Lung (tissue), 12 donors: ENCODE data around the gene ZBTB26. TPM values are rescaled to one million over a fixed set of nuclear protein-coding genes. Genes with fewer than 3 reads are reported as not detected.
A peak's percentile ranks its signal among the peaks of the same experiment; 100 is the strongest.

Source experiments
- ATAC-seq: fragments of 200-7000 bp; cut with Tn5 transposase; one replicate; pipeline ENCODE4 v1.9.1; 2020; ENCODE audit warnings: moderate number of reproducible peaks; ENCODE audit not compliant: insufficient read depth, low FRiP score
- DNase-seq, 3 donors: peaks; one replicate each; pipeline ENCODE4 v3.0.0-alpha.2; 2013 to 2017
- H3K27ac ChIP-seq, 2 donors: one replicate each; pipeline ENCODE4 v1.5.1; 2013; ENCODE audit warnings: mild to moderate bottlenecking in 2 of 2, moderate library complexity in 2 of 2, control low read depth in 1 of 2, inconsistent platforms in 1 of 2, low read depth in 1 of 2, low read length in 1 of 2
- H3K27me3 ChIP-seq, 3 donors: one replicate each; pipeline ENCODE4 v1.5.1; 2013; ENCODE audit warnings: low read length in 2 of 3; ENCODE audit not compliant: control insufficient read depth in 3 of 3, insufficient read depth in 3 of 3
- H3K36me3 ChIP-seq, 4 donors: one replicate each; pipeline ENCODE4 v1.5.1; 2013; ENCODE audit warnings: low read length in 4 of 4, mild to moderate bottlenecking in 1 of 4, moderate library complexity in 1 of 4; ENCODE audit not compliant: control insufficient read depth in 4 of 4, insufficient read depth in 4 of 4
- H3K4me1 ChIP-seq, 5 donors: one replicate each; pipeline ENCODE4 v1.5.1; 2013; ENCODE audit warnings: low read length in 5 of 5, mild to moderate bottlenecking in 2 of 5, moderate library complexity in 1 of 5; ENCODE audit not compliant: control insufficient read depth in 5 of 5, insufficient read depth in 5 of 5
- H3K4me3 ChIP-seq: one replicate; pipeline ENCODE4 v1.5.1; 2013; ENCODE audit warnings: mild to moderate bottlenecking, control low read depth, moderate library complexity
- H3K9ac ChIP-seq, 2 donors: one replicate each; pipeline ENCODE4 v1.5.1; 2013; ENCODE audit warnings: low read length in 2 of 2, control low read depth in 1 of 2; ENCODE audit not compliant: insufficient read depth in 1 of 2
- H3K9me3 ChIP-seq, 4 donors: one replicate each; pipeline ENCODE4 v1.5.1; 2013; ENCODE audit warnings: low read length in 3 of 4, mild to moderate bottlenecking in 1 of 4, moderate library complexity in 1 of 4; ENCODE audit not compliant: control insufficient read depth in 4 of 4, insufficient read depth in 3 of 4
- CTCF ChIP-seq: IDR thresholded peaks from 2 replicates; pipeline ENCODE4 v1.5.1; 2012; ENCODE audit warnings: mild to moderate bottlenecking; ENCODE audit errors: control extremely low read depth, extremely low read depth
- WGBS, 2 donors: extraction: QIAGEN DNeasy Blood & Tissue Kit; methylation state at CpG; one replicate each; pipeline ENCODE4 v1.1.7; 2013; 5-methylcytosine and 5-hydroxymethylcytosine counted together
- polyA plus RNA-seq, 2 donors: library from polyadenylated mRNA; stranded (reverse); fragments of 200-250 nt; gene quantifications; one replicate each; pipeline ENCODE4 v1.2.1, GENCODE V29; 2013
- total RNA-seq, 2 donors: library from RNA; depleted of rRNA in 1 of 2; stranded (reverse); fragments of >200 nt in 1 of 2; gene quantifications; one replicate each; pipeline ENCODE4 v1.2.1, GENCODE V29; 2014 to 2021
- donor health status: control.
- donor health status: control.
- donor health status: Bipolar disorder and iron deficiency.
- donor health status: healthy.
- donor health status: DM: yes; HTN: yes; CAD: no.

The ZBTB26 gene
- total and polyA plus RNA-seq, 4 donors, result 2.4 to 15.0 (median 3.3) TPM

DNA sequence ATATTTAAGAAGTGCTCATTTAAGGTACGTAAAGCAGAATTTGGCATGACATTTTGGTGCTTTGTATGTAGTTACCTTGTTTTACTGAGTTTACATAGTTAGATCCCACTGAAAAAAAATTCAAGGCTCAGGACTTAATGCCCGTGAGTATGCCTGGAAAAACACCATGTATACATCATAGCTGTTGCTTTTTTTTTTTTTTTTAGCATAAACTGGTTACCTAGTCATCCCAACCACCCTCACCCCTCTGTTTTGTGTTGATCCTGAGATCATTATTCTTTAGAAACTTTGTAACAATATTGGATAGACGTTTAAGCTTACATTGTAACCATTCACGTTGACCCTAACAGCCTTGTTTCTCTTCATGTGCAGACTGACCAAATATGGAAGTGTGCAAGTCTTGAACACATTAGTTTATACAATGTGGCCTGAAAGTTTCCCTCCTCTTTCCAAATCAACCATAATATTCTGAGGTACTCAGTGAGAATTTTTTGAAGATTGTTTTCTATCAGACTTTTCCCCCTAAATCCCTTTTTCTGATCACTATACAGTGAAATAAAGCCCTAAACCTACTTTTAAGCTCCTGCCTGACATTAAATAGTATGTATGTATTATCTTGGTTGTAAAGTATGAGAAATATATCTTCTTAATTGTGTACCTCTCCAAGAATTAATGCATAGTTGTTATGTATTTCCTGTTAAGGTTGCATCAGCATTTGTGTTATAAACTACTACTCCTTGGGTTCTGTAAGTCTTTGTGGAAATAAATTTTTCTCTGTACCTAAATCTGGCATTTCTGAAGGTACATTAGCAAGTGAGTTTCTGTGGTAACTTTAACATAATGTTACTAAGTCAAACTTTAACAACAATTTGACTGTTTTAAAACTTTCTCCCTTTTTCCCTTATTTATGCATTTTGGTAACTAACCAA is 13.9 kb upstream of the ZBTB26 start:
- no peaks in the 10 kb centered on the region for H3K9me3 ChIP-seq
- H3K27me3 ChIP-seq, result no peaks in the 10 kb centered on the region
- no peak overlapping the region for H3K27ac ChIP-seq
- H3K4me3 ChIP-seq, result no peak overlapping the region
- no peak overlapping the region for H3K9ac ChIP-seq
- no peak for ATAC-seq
- DNase-seq, result no peak
- WGBS, 2 donors, result 77 to 78% methylated on average over 4 of the region's 4 CpGs
- peaks cover 4 to 25% (median 12%) of the 10 kb centered on the region in 5 donors for H3K4me1 ChIP-seq
- H3K36me3 ChIP-seq, result peaks cover 0 to 4% (median 0%) of the 10 kb centered on the region in 4 donors
- no peak for TF ChIP-seq CTCF

DNA sequence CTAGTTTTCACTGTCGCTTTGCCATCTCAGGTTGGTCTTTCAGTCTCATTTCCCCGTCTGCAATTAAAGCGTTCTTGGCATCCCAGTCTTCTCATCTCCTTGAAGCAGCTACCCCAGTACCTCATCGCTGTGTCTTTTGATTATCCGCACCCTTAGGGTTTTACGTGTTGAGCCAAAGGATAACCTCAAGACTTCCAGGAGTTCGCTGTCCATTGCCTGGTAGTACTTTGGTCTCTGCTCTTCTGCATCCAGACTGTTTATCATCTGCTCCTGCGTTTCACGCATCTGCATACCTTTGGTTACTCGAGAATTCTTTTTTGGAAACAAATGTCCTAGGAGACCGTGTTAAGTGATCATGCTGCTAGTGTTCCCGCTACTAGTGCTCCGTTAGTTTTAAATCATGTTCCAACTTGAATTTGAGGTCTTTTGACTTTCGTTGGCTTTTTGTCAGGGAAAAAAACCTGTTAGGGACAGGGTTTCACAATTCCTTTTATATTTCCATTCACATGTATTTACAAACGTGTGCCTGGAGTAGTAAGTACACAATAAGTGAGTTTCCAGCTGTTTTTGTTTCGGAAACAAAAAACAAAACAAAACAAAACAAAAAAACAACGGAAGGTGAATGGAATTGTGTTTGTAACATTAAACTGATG is 10.4 kb upstream of the ZBTB26 start:
- DNase-seq (peak in 2 of 3 donors; percentile 11 to 41), ATAC-seq (no peak)
- TF ChIP-seq CTCF, result no peak
- peak overlapping the region; percentile 82 for H3K4me3 ChIP-seq
- WGBS, 2 donors, result 12 to 18% methylated on average over 17 of the region's 17 CpGs
- H3K27me3 ChIP-seq, result no peaks in the 10 kb centered on the region
- H3K27ac ChIP-seq, result peak overlapping the region; percentile 84 to 88
- peak overlapping the region; percentile 23 to 89 for H3K9ac ChIP-seq
- no peaks in the 10 kb centered on the region for H3K9me3 ChIP-seq
- H3K36me3 ChIP-seq, result peaks cover 2 to 10% (median 4%) of the 10 kb centered on the region in 4 donors
- H3K4me1 ChIP-seq, result peaks cover 4 to 25% (median 7%) of the 10 kb centered on the region in 5 donors

GRCh38 chr9:122940749-122941581 is 9.7 kb upstream of the ZBTB26 start, which contains the start of gene RABGAP1:
TSS of gene RABGAP1 (plus strand) at chr9:122941020. CDS start at chr9:122957060, 16,040 bp downstream.
- peak within 1 kb of the TSS; percentile 84 to 88 for H3K27ac ChIP-seq

More at GRCh38 chr9:122940749-122941581, 9.7 kb upstream of the ZBTB26 start, which contains the start of gene RABGAP1:
- TF ChIP-seq CTCF, result no peak
- H3K9ac ChIP-seq, result peak within 1 kb of the TSS; percentile 23 to 89
- no peaks in the 10 kb centered on the region for H3K27me3 ChIP-seq
- no peaks in the 10 kb centered on the region for H3K9me3 ChIP-seq
- peaks cover 3 to 25% (median 7%) of the 10 kb centered on the region in 5 donors for H3K4me1 ChIP-seq
- ATAC-seq, result peak; percentile 99
- peak within 1 kb of the TSS; percentile 82 for H3K4me3 ChIP-seq
- H3K36me3 ChIP-seq, result peaks cover 6 to 16% (median 9%) of the 10 kb centered on the region in 4 donors
- WGBS, 2 donors, result 0 to 1% methylated on average over 36 to 54 of the region's 54 CpGs
- peak; percentile 98 to 99 (median 99) for DNase-seq
